ENCODE measurements around the gene TACC2. TPM values are rescaled to one million over a fixed set of nuclear protein-coding genes. Genes with fewer than 3 reads are reported as not detected.

The TACC2 gene
- total and polyA plus RNA-seq, 9 of the 15 experiments (the other 6 are each of a cell fraction or from before 2014, with no cell fraction given), result under 0.01 to 0.35 (median 0.03) TPM; not detected in 6

DNA sequence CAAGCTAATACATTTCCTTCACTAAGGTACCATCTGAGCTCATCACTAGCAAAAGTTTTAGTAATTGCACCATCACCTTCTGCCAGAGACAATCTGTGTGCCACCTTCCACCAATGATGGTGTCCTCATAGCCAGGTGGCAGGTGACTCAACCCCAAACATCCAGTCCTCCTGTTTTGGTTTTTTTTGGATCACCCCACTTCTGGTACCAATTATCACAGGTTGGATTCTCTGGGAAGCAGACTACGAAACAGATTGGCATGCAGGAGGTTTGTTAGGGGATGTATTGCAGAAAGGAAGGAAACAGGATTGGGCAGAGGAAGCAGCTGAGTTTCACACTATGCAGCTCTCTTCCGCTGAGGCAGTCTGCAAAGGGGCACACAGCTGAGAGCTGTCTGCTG, 4.5 kb upstream of the TACC2 start:
- Histone ChIP-seq H3K4me2 (ENCODE audit: insufficient read depth, low read length) (no peak overlapping the region), H3K4me3 (no peak overlapping the region), H4K20me1 (replicated peaks; ENCODE audit: control insufficient read depth, insufficient read depth, low read length) (no peaks in the 10 kb centered on the region), H3K9me3 (replicated peaks; ENCODE audit: control insufficient read depth, insufficient read depth, low read depth, low read length) (peaks cover 3% of the 10 kb centered on the region), H3K27me3 (ENCODE audit: control insufficient read depth in 2 of 2, insufficient read depth in 2 of 2, low read length in 2 of 2) (no peaks in the 10 kb centered on the region), H3K4me1 (replicated peaks in 1 of 2; ENCODE audit: control insufficient read depth in 2 of 2, insufficient read depth in 2 of 2, low read length in 2 of 2) (no peaks in the 10 kb centered on the region; a peak in 1 of 5 replicates), H3K9ac (ENCODE audit: insufficient read depth in 1 of 2, low read depth in 2 of 2, low read length in 2 of 2) (no peak overlapping the region), H3K27ac (ENCODE audit: extremely low read depth, low read depth, low read length) (no peak overlapping the region), H2AFZ (ENCODE audit: low read depth, low read length) (no peak overlapping the region), H3K79me2 (ENCODE audit: control insufficient read depth, insufficient read depth, low read length) (no peaks in the 10 kb centered on the region), H3K36me3 (ENCODE audit: control insufficient read depth, insufficient read depth, low read length) (no peaks in the 10 kb centered on the region), H3K9me1 (ENCODE audit: control insufficient read depth, insufficient read depth, low read length) (no peaks in the 10 kb centered on the region)
- in situ Hi-C loops (cut with MboI) (no loop called here), intact Hi-C loops (cut with micrococcal nuclease) (no loop called here)
- CTCF ChIA-PET (ENCODE audit: low intra/inter-chr PET ratio), result no interaction called here
- ATAC-seq (no peak), FAIRE-seq (no peak), DNase-seq (ENCODE audit: extremely low read depth in 1 of 4, low spot score in 3 of 4) (no peak)
- no TSS peak for BruUV-seq (replicated peaks)
- WGBS (ENCODE audit: insufficient coverage, low coverage, missing lambda C conversion rate), result 0% methylated on average over 2 of the region's 2 CpGs
- POLR2A ChIA-PET, result interaction anchor here (1.3 kb wide), 1 partner anchor 10 kb away, joined by 5 read pairs; the partner anchor contains the start of gene NSMCE4A
- no peak for TF ChIP-seq CSDE1 (IDR thresholded peaks at IDR 0.05)
- TF ChIP-seq, protein P1, sequence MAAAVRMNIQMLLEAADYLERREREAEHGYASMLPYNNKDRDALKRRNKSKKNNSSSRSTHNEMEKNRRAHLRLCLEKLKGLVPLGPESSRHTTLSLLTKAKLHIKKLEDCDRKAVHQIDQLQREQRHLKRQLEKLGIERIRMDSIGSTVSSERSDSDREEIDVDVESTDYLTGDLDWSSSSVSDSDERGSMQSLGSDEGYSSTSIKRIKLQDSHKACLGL (CRISPR knock-in tag; IDR thresholded peaks at IDR 0.05; ENCODE audit: borderline replicate concordance, poor library complexity, severe bottlenecking), result no peak
- peak; percentile 39; the same call in 1 of the 2 replicates for TF ChIP-seq TRIM28 (IDR thresholded peaks at IDR 0.05)
- TF ChIP-seq ZNF707 (CRISPR knock-in tag; conservative IDR thresholded peaks at IDR 0.05), result peak; percentile 96
- TF ChIP-seq ZKSCAN1 (IDR thresholded peaks at IDR 0.05; ENCODE audit: low read depth, low read length), result no peak
